Measurements from ENCODE around the gene CCDC154. TPM values are rescaled to one million over a fixed set of nuclear protein-coding genes. Genes with fewer than 3 reads are reported as not detected.

The CCDC154 gene
- polyA plus RNA-seq, 1 donor (not counting 4 experiments of a cell fraction or from before 2014, with no cell fraction given), result 0.46 TPM

DNA sequence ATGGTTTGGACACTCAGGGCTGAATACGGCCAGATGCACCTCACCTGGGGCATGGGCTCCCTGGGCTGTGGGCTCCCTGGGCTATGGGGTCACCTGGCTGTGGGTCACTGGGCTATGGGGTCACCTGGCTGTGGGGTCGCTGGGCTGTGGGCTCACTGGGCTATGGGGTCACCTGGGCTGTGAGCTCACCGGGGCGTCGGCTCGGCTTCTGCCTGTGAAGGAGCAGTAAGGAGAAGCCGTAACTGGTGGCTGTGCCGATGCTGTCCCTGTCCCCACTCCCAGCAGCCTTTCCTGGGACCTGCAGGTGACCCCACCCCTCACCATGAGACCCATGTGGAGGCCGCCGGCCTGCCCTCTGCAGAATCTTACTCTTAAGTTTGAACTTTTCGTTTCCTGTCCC, 15.3 kb downstream of the CCDC154 start:
- DNase-seq (ENCODE audit: low read depth, low spot score), result no peak
- no peak overlapping the region for H3K4me3 ChIP-seq (ENCODE audit: control insufficient read depth in 2 of 3, extremely low read depth in 1 of 3, insufficient read depth in 2 of 3, low read depth in 1 of 3, low read length in 3 of 3)
- H2AFZ ChIP-seq (ENCODE audit: control insufficient read depth, low read length), result no peak overlapping the region
- no peaks in the 10 kb centered on the region for H3K27me3 ChIP-seq (ENCODE audit: control insufficient read depth, extremely low read depth, insufficient read depth, low read length)
- TF ChIP-seq EZH2 (IDR thresholded peaks at IDR 0.05; ENCODE audit: low read length), result no peak
- TF ChIP-seq, protein P1, sequence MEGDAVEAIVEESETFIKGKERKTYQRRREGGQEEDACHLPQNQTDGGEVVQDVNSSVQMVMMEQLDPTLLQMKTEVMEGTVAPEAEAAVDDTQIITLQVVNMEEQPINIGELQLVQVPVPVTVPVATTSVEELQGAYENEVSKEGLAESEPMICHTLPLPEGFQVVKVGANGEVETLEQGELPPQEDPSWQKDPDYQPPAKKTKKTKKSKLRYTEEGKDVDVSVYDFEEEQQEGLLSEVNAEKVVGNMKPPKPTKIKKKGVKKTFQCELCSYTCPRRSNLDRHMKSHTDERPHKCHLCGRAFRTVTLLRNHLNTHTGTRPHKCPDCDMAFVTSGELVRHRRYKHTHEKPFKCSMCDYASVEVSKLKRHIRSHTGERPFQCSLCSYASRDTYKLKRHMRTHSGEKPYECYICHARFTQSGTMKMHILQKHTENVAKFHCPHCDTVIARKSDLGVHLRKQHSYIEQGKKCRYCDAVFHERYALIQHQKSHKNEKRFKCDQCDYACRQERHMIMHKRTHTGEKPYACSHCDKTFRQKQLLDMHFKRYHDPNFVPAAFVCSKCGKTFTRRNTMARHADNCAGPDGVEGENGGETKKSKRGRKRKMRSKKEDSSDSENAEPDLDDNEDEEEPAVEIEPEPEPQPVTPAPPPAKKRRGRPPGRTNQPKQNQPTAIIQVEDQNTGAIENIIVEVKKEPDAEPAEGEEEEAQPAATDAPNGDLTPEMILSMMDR (optimal IDR thresholded peaks at IDR 0.05 in 1 of 3, IDR thresholded peaks at IDR 0.05 in 1 of 3, conservative IDR thresholded peaks at IDR 0.05 in 1 of 3; ENCODE audit: extremely low read depth in 1 of 3, insufficient read depth in 2 of 3, low read length in 3 of 3), result no peak
- H3K4me1 ChIP-seq (ENCODE audit: control insufficient read depth, extremely low read depth, insufficient read depth, low read length), result no peaks in the 10 kb centered on the region
- H3K9me1 ChIP-seq (ENCODE audit: control insufficient read depth, extremely low read depth, insufficient read depth, low read length), result no peaks in the 10 kb centered on the region
- FAIRE-seq, result no peak
- no peaks in the 10 kb centered on the region for H3K9me3 ChIP-seq (ENCODE audit: control insufficient read depth, low read depth, low read length)
- dilution Hi-C loops (cut with MboI; ENCODE audit: extremely low pct_ligation_motif_present, low sequenced_read_pairs), result no loop called here
- H3K36me3 ChIP-seq (ENCODE audit: control insufficient read depth in 2 of 2, extremely low read depth in 1 of 2, insufficient read depth in 2 of 2, low read length in 2 of 2), result no peaks in the 10 kb centered on the region
- no peaks in the 10 kb centered on the region for H4K20me1 ChIP-seq (ENCODE audit: control insufficient read depth, extremely low read depth, insufficient read depth, low read length)
- no peak overlapping the region for H3K27ac ChIP-seq (ENCODE audit: control insufficient read depth, insufficient read depth, low read length)
- H3K9ac ChIP-seq (ENCODE audit: control insufficient read depth, extremely low read depth, insufficient read depth, low read length), result no peak overlapping the region
- H3K79me2 ChIP-seq (ENCODE audit: control insufficient read depth, insufficient read depth, low read length), result no peaks in the 10 kb centered on the region
- no peak overlapping the region for H3K4me2 ChIP-seq (ENCODE audit: control insufficient read depth, extremely low read depth, insufficient read depth, low read depth, low read length)

DNA sequence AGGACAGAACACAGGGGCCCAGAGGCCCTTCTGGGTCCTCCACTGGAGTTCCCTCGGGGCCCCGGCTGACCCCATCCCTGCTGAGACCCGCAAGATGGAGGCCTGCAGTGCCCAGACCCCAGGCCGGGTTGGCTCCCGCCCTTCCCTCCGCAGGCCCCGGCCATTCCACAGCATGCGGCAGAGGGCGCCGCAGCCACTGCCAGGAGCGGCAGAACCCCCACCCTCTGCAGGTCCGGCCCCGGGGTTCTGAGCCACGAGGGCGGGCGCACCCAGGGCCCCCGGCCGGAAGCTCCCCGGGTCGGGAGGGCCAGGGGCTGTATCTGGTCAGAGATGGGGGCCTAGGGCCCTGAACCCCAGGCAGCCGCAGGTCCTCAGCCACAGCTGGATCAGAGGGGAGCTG, 15.8 kb downstream of the CCDC154 start:
- dilution Hi-C loops (cut with MboI; ENCODE audit: extremely low pct_ligation_motif_present, low sequenced_read_pairs), result no loop called here
- DNase-seq (ENCODE audit: low read depth, low spot score) (no peak), FAIRE-seq (no peak)
- peak overlapping the region in 1 of 3 experiments; percentile 0 for H3K4me3 ChIP-seq (ENCODE audit: control insufficient read depth in 2 of 3, extremely low read depth in 1 of 3, insufficient read depth in 2 of 3, low read depth in 1 of 3, low read length in 3 of 3)
- no peaks in the 10 kb centered on the region for H3K79me2 ChIP-seq (ENCODE audit: control insufficient read depth, insufficient read depth, low read length)
- no peaks in the 10 kb centered on the region for H3K4me1 ChIP-seq (ENCODE audit: control insufficient read depth, extremely low read depth, insufficient read depth, low read length)
- H2AFZ ChIP-seq (ENCODE audit: control insufficient read depth, low read length), result no peak overlapping the region
- H3K27me3 ChIP-seq (ENCODE audit: control insufficient read depth, extremely low read depth, insufficient read depth, low read length), result no peaks in the 10 kb centered on the region
- no peaks in the 10 kb centered on the region for H3K36me3 ChIP-seq (ENCODE audit: control insufficient read depth in 2 of 2, extremely low read depth in 1 of 2, insufficient read depth in 2 of 2, low read length in 2 of 2)
- no peak overlapping the region for H3K27ac ChIP-seq (ENCODE audit: control insufficient read depth, insufficient read depth, low read length)
- H4K20me1 ChIP-seq (ENCODE audit: control insufficient read depth, extremely low read depth, insufficient read depth, low read length), result no peaks in the 10 kb centered on the region
- H3K9ac ChIP-seq (ENCODE audit: control insufficient read depth, extremely low read depth, insufficient read depth, low read length), result peak overlapping the region; percentile 22
- no peaks in the 10 kb centered on the region for H3K9me1 ChIP-seq (ENCODE audit: control insufficient read depth, extremely low read depth, insufficient read depth, low read length)
- peak overlapping the region; percentile 5 for H3K4me2 ChIP-seq (ENCODE audit: control insufficient read depth, extremely low read depth, insufficient read depth, low read depth, low read length)
- no peaks in the 10 kb centered on the region for H3K9me3 ChIP-seq (ENCODE audit: control insufficient read depth, low read depth, low read length)
- no peak for TF ChIP-seq EZH2 (IDR thresholded peaks at IDR 0.05; ENCODE audit: low read length)
- TF ChIP-seq, protein P1 (optimal IDR thresholded peaks at IDR 0.05 in 1 of 3, IDR thresholded peaks at IDR 0.05 in 1 of 3, conservative IDR thresholded peaks at IDR 0.05 in 1 of 3; ENCODE audit: extremely low read depth in 1 of 3, insufficient read depth in 2 of 3, low read length in 3 of 3), result peak; percentile 25 to 67 (median 66)
